ENCODE measurements around the gene NUP93. TPM values are rescaled to one million over a fixed set of nuclear protein-coding genes. Genes with fewer than 3 reads are reported as not detected.

Gene NUP93
- total and polyA plus RNA-seq, 2 of the 8 experiments (the other 6 are each of a cell fraction or from before 2014, with no cell fraction given) = 147 to 201 TPM

DNA sequence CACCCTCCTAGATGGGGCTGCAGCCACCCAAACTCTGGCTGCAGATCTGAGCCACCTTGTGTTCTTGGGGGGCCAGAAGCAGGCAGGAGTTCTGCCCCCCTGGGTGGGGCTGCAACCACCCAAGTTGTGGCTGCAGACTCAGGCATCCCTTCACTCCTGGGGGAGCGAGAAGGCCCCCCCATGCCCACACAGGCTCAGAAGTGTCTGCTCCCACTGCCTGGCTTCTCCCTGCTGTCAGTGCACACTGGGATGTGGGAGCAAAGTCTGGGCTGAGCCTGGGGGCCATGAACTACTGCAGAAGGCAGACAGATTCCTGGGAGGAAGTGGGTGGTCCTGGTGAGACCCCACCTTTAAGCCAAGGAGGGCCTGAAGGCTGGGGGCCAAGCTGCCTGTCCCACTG, 34.7 kb upstream of the NUP93 start (continued):
- TF ChIP-seq, protein P1, sequence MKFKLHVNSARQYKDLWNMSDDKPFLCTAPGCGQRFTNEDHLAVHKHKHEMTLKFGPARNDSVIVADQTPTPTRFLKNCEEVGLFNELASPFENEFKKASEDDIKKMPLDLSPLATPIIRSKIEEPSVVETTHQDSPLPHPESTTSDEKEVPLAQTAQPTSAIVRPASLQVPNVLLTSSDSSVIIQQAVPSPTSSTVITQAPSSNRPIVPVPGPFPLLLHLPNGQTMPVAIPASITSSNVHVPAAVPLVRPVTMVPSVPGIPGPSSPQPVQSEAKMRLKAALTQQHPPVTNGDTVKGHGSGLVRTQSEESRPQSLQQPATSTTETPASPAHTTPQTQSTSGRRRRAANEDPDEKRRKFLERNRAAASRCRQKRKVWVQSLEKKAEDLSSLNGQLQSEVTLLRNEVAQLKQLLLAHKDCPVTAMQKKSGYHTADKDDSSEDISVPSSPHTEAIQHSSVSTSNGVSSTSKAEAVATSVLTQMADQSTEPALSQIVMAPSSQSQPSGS (IDR thresholded peaks at IDR 0.05; ENCODE audit: low read length) = no peak
- no peak for TF ChIP-seq HDAC6 (IDR thresholded peaks at IDR 0.05; ENCODE audit: low read depth, low read length)
- TF ChIP-seq KDM4A (IDR thresholded peaks at IDR 0.05; ENCODE audit: low read depth, low read length, severe bottlenecking) = no peak

Measured in H1 (cell line).